B cell (primary cell): Measurements from ENCODE around the gene HEBP2.

Experiments used
- CTCF ChIP-seq: fragments of 200-600 bp; IDR thresholded peaks from one replicate; pipeline ENCODE4 v1.8.0; 2022; ENCODE audit warnings: antibody characterized with exemption, mild to moderate bottlenecking
- EZH2 ChIP-seq: IDR thresholded peaks from 2 replicates; pipeline ENCODE4 v1.6.1; 2012; ENCODE audit warnings: borderline replicate concordance, low read depth, mild to moderate bottlenecking, moderate library complexity, low read length; ENCODE audit not compliant: insufficient read depth, poor library complexity, severe bottlenecking

- TF ChIP-seq CTCF = no peak
- no peak for TF ChIP-seq EZH2
Measured at GRCh38 chr6:138454981-138455706, 51.1 kb downstream of the HEBP2 start.
